GM06990 (cell line): ENCODE measurements around the gene DNHD1.

ENCODE experiments used
- DNase-seq: peaks from one replicate; pipeline ENCODE4 v3.0.0-alpha.2; 2011; ENCODE audit not compliant: insufficient read length; ENCODE audit errors: extremely low read depth
- H3K27me3 ChIP-seq: replicated peaks from 2 replicates; pipeline ENCODE4 v1.6.0; 2011; ENCODE audit warnings: low read length; ENCODE audit not compliant: control insufficient read depth, insufficient read depth
- H3K36me3 ChIP-seq: 2 replicates; pipeline ENCODE4 v1.5.1; 2011; ENCODE audit warnings: low read length; ENCODE audit not compliant: control insufficient read depth, insufficient read depth
- H3K4me3 ChIP-seq: replicated peaks from 2 replicates; pipeline ENCODE4 v1.5.1; 2011; ENCODE audit warnings: low read depth, mild to moderate bottlenecking, control low read depth, low read length
- TF ChIP-seq, protein P1 (sequence below): IDR thresholded peaks from 2 replicates; pipeline ENCODE4 v1.5.1; 2011; ENCODE audit warnings: low read length, control low read depth, mild to moderate bottlenecking, inconsistent platforms; ENCODE audit not compliant: insufficient read depth, poor library complexity, severe bottlenecking

Gene DNHD1

DNA sequence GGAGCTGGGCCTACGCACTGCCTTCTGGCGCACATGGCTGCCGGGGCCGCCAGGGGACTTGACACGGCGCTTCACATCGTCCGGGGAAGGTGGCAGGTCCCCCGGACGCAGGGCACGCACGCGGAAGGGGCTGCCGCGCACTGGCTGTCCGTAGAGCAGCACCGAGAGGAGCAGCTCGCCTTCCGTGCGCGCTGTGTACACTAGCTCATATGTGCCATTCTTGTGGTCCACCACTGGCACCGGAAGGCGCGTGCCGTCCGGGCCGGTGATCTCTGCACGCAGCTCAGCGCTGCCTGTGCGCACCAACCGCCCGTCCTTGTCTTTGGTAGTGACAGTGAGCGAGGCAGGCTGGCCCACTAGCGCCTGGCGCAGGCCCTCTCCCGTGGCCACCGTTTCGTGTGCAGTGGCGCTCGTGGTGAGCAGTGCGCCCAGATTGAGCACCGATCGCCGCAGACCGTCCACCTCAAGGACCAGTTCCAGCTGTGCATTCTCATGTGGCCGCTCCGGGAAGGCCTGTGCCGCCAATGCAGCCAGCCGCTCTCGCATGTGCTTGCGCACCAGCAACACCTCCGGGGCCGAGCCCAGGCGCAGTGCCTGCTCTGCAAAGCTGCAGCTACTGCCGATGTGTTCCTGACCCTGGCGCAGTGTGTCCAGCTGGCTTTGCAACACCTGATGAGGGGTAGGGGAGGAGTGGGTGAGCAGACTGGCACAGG is 40.6 kb upstream of the DNHD1 start:
- H3K27me3 ChIP-seq: no peaks in the 10 kb centered on the region
- TF ChIP-seq, protein P1, sequence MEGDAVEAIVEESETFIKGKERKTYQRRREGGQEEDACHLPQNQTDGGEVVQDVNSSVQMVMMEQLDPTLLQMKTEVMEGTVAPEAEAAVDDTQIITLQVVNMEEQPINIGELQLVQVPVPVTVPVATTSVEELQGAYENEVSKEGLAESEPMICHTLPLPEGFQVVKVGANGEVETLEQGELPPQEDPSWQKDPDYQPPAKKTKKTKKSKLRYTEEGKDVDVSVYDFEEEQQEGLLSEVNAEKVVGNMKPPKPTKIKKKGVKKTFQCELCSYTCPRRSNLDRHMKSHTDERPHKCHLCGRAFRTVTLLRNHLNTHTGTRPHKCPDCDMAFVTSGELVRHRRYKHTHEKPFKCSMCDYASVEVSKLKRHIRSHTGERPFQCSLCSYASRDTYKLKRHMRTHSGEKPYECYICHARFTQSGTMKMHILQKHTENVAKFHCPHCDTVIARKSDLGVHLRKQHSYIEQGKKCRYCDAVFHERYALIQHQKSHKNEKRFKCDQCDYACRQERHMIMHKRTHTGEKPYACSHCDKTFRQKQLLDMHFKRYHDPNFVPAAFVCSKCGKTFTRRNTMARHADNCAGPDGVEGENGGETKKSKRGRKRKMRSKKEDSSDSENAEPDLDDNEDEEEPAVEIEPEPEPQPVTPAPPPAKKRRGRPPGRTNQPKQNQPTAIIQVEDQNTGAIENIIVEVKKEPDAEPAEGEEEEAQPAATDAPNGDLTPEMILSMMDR: no peak
- no peak for DNase-seq
- H3K4me3 ChIP-seq: no peak overlapping the region
- H3K36me3 ChIP-seq: no peaks in the 10 kb centered on the region; the same call in 1 of the 2 replicates

DNA sequence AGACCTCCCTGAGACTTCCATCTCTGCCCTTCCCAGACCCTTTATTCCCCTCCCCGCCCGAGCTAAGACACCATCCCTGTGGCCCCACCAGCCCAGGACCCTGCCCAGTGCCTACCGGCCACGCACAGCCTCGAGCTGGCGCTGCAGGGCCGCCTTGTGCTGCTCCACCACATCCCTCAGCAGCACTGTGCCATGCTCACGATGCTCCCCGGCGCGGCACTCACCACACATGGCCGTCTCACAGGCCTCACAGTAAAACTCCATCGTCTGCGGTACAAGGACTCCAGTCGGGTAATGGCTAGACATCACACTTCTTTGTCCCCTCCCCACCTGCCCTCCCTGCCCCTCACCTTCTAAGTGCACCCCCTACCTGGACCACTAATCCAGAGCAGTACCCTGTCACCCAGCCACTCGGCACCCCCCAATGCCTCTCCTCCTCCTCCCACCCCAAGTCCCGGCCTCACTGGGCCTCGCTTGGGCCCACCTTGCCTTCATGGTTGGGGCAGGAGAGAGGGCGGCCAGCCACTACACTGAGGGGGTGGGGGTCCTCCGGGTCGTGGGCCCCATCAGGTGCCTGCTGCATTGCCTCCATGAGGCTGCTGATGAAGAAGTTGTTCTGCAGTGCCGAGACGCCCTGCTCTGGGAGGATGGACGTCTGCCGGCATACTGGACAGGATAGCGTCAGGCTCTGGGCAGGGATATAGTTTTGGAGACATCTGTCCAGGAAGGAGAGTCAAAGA is 39.3 kb upstream of the DNHD1 start:
- TF ChIP-seq, protein P1: no peak
- no peak overlapping the region for H3K4me3 ChIP-seq
- H3K27me3 ChIP-seq: no peaks in the 10 kb centered on the region
- no peak for DNase-seq
- no peaks in the 10 kb centered on the region; the same call in 1 of the 2 replicates for H3K36me3 ChIP-seq

GRCh38 chr11:6458352-6459098 is 38.6 kb upstream of the DNHD1 start:
- H3K4me3 ChIP-seq: no peak overlapping the region
- no peaks in the 10 kb centered on the region for H3K27me3 ChIP-seq
- TF ChIP-seq, protein P1: no peak
- no peaks in the 10 kb centered on the region; the same call in 1 of the 2 replicates for H3K36me3 ChIP-seq
- DNase-seq: no peak

DNA sequence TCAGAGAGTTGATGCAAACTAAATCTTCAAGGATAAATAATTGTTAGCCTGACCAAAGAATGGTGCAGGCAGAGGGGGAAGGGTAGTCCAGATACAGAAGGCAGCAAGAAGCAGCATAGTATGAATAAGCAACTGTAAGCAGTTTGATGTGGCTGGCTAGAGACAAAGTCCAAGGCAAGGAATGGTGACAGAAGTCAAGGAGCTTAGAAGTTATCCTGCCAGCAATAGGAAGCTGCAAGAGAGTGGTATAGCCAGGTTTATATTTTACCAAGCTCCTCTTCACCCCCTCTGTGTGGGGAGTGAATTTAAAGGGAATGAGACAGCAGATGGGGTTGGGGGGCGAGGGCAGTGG is 38.0 kb upstream of the DNHD1 start:
- no peak for DNase-seq
- H3K4me3 ChIP-seq: no peak overlapping the region
- TF ChIP-seq, protein P1: no peak
- H3K36me3 ChIP-seq: no peaks in the 10 kb centered on the region; the same call in 1 of the 2 replicates
- no peaks in the 10 kb centered on the region for H3K27me3 ChIP-seq

- TF ChIP-seq, protein P1: no peak
Measured at GRCh38 chr11:6468712-6469495, 28.2 kb upstream of the DNHD1 start.

More at GRCh38 chr11:6468712-6469495, 28.2 kb upstream of the DNHD1 start:
- H3K27me3 ChIP-seq: no peaks in the 10 kb centered on the region
- H3K4me3 ChIP-seq: no peak overlapping the region
- peak; percentile 59 for DNase-seq
- no peaks in the 10 kb centered on the region for H3K36me3 ChIP-seq
